ENCODE measurements around the gene CTNNA2.
A peak's percentile ranks its signal among the peaks of the same experiment; 100 is the strongest.
"Not testable (repeated sequence)": the region's sequence is repeated elsewhere in the genome, so short reads cannot be mapped to it uniquely, and the experiment has no call there.

Gene CTNNA2

GRCh38 chr2:80053522-80054345 lies 540.9 kb downstream of the CTNNA2 start:
- no peak for DNase-seq

- no peak for DNase-seq
Observed at GRCh38 chr2:80054346-80054675, 541.5 kb downstream of the CTNNA2 start.

- DNase-seq, result no peak
Observed at GRCh38 chr2:80057956-80058355, 545.1 kb downstream of the CTNNA2 start.

- DNase-seq, result no peak
Observed at GRCh38 chr2:80058562-80058961, 545.7 kb downstream of the CTNNA2 start.

- no peak for DNase-seq
Observed at GRCh38 chr2:80059447-80059846, 546.6 kb downstream of the CTNNA2 start.

- no peak for DNase-seq
Observed at GRCh38 chr2:80061881-80062280, 549.0 kb downstream of the CTNNA2 start.

GRCh38 chr2:80062298-80062697 lies 549.4 kb downstream of the CTNNA2 start:
- no peak for DNase-seq

GRCh38 chr2:80068038-80068731 lies 555.3 kb downstream of the CTNNA2 start:
- DNase-seq, result no peak

GRCh38 chr2:80070587-80070986 lies 557.7 kb downstream of the CTNNA2 start:
- no peak for DNase-seq

- DNase-seq, result no peak
Observed at GRCh38 chr2:80071941-80072340, 559.1 kb downstream of the CTNNA2 start.

GRCh38 chr2:80073134-80073561 lies 560.3 kb downstream of the CTNNA2 start:
- peak; percentile 19 for DNase-seq

GRCh38 chr2:80074321-80075070 lies 561.6 kb downstream of the CTNNA2 start:
- no peak for DNase-seq

GRCh38 chr2:80075719-80076118 lies 562.9 kb downstream of the CTNNA2 start:
- no peak for DNase-seq

GRCh38 chr2:80078290-80079036 lies 565.6 kb downstream of the CTNNA2 start:
- DNase-seq, result no peak

GRCh38 chr2:80080957-80081356 lies 568.1 kb downstream of the CTNNA2 start:
- DNase-seq, result no peak

- DNase-seq, result no peak
Observed at GRCh38 chr2:80086831-80087230, 574.0 kb downstream of the CTNNA2 start.

- DNase-seq, result no peak
Observed at GRCh38 chr2:80091237-80091636, 578.4 kb downstream of the CTNNA2 start.

- DNase-seq, result no peak
Observed at GRCh38 chr2:80092474-80092873, 579.6 kb downstream of the CTNNA2 start.

GRCh38 chr2:80098503-80098902 lies 585.7 kb downstream of the CTNNA2 start:
- DNase-seq, result not testable (repeated sequence)

GRCh38 chr2:80102026-80102425 lies 589.2 kb downstream of the CTNNA2 start:
- DNase-seq, result no peak

- no peak for DNase-seq
Observed at GRCh38 chr2:80105015-80105640, 592.3 kb downstream of the CTNNA2 start.

- no peak for DNase-seq
Observed at GRCh38 chr2:80111185-80111584, 598.3 kb downstream of the CTNNA2 start.
